Activated naive CD8-positive, alpha-beta T cell treated with anti-CD3 and anti-CD28 coated beads, Interleukin-2, amount 10 ng/mL, durations not matched to agents 7 days and 5 days (primary cell): ENCODE data around the gene DOHH. TPM values are rescaled to one million over a fixed set of nuclear protein-coding genes. Genes with fewer than 3 reads are reported as not detected.

ENCODE experiments used
- ATAC-seq: fragments of 150-1000 bp; cut with Tn5 transposase; one replicate; pipeline ENCODE4 v1.10.0; 2021; ENCODE audit warnings: low read depth, moderate library complexity
- POLR2A ChIA-PET: fragments of 350-600 bp; sonication (Branson Sonifier 250); formaldehyde crosslinking; loops from one replicate; lab custom pipeline; 2021; ENCODE audit warnings: antibody characterized with exemption; lab: Charles Lee
- DNase-seq: peaks from one replicate; pipeline ENCODE4 v3.0.0; 2021
- H3K27ac Mint-ChIP-seq: one replicate; pipeline ENCODE4 v1.8.0; 2022; ENCODE audit warnings: mild to moderate bottlenecking, mixed read lengths
- H3K27me3 Mint-ChIP-seq: one replicate; pipeline ENCODE4 v1.8.0; 2022; ENCODE audit warnings: mild to moderate bottlenecking, moderate library complexity, mixed read lengths
- H3K36me3 Mint-ChIP-seq: one replicate; pipeline ENCODE4 v1.8.0; 2021; ENCODE audit warnings: mild to moderate bottlenecking, mixed read lengths
- H3K4me1 Mint-ChIP-seq: one replicate; pipeline ENCODE4 v1.8.0; 2021; ENCODE audit warnings: mixed read lengths
- H3K4me3 Mint-ChIP-seq: one replicate; pipeline ENCODE4 v1.8.0; 2022; ENCODE audit warnings: mild to moderate bottlenecking, moderate library complexity, mixed read lengths
- H3K9me3 Mint-ChIP-seq: one replicate; pipeline ENCODE4 v1.8.0; 2021; ENCODE audit warnings: mixed read lengths
- total RNA-seq, 2 experiments: library from RNA; stranded (reverse); gene quantifications; one replicate each; pipeline ENCODE4 v1.2.3, GENCODE V29; 2021

Gene DOHH
- total RNA-seq, 2 experiments from 2014 or later: 9.9 to 12.1 TPM

GRCh38 chr19:3469638-3470499 is 30.6 kb downstream of the DOHH start:
- POLR2A ChIA-PET: no interaction called here
- Mint-ChIP-seq H3K4me1 (no peaks in the 10 kb centered on the region), H3K27me3 (peaks cover 2% of the 10 kb centered on the region), H3K27ac (no peak overlapping the region), H3K9me3 (peaks cover 2% of the 10 kb centered on the region), H3K36me3 (no peaks in the 10 kb centered on the region), H3K4me3 (no peak overlapping the region)
- DNase-seq (no peak), ATAC-seq (no peak)

GRCh38 chr19:3468211-3468610 is 32.3 kb downstream of the DOHH start:
- Mint-ChIP-seq H3K36me3 (no peaks in the 10 kb centered on the region), H3K27me3 (no peaks in the 10 kb centered on the region), H3K4me1 (no peaks in the 10 kb centered on the region), H3K4me3 (no peak overlapping the region), H3K9me3 (peaks cover 2% of the 10 kb centered on the region), H3K27ac (no peak overlapping the region)
- no peak for ATAC-seq
- POLR2A ChIA-PET: no interaction called here
- DNase-seq: no peak

DNA sequence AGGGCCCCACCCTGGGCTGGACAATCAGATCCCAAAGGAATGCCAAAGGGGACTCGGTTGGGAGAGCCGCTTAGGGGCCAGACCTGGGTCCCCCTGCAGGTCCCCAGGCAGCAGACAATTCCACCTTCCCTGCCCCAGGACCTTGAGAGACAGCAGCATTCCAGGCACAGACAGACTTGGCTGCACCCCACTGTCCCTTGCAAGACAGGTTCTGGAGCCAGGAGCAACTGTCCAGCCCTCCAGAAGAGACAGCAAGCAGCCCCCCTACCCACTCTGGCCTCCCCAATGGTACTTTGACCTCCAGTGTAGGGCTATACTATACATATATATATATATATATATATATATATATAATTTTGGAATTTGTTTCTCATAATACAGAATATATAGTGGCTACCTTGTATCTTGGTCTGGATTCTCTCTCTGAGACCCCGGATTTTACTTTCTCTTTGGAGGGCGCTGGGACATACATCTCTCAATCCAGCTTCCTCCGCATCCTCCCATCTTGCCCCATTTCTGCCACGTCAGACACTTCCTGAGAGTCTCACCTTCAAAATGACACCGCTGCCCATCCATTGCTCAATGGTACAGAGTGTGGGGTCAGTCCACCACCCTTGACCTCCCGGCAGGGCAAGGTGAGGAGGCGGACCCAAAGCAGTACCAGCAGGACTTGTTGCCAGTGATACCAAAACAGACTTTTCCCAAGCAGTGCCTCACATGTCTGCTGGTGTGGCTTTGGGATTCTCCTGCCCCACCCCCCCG is 32.9 kb downstream of the DOHH start:
- H3K4me1 Mint-ChIP-seq: no peaks in the 10 kb centered on the region
- H3K9me3 Mint-ChIP-seq: peaks cover 2% of the 10 kb centered on the region
- POLR2A ChIA-PET: no interaction called here
- H3K27ac Mint-ChIP-seq: no peak overlapping the region
- DNase-seq (no peak), ATAC-seq (no peak)
- no peak overlapping the region for H3K4me3 Mint-ChIP-seq
- no peaks in the 10 kb centered on the region for H3K36me3 Mint-ChIP-seq
- no peaks in the 10 kb centered on the region for H3K27me3 Mint-ChIP-seq

DNA sequence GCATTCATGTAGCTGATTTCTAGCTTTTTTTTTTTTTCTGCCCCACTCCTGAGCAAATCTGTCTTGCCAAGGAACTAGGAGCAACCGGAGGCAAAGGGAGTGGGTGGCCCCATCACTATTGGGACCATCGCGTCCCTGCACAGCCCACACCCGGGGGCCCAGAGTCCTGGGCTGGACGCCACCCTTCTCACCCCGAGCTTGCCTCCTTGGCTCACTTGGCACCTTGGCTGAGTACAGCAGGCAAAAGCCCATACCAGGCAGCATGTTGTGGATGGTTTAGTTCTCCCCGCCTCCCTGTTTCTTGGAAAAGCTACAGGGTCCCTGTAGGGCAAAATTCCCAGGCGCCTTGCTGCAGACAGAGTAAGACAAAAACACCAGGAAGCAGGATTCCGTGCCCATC is 33.8 kb downstream of the DOHH start:
- peaks cover 2% of the 10 kb centered on the region for H3K9me3 Mint-ChIP-seq
- DNase-seq (no peak), ATAC-seq (no peak)
- H3K27ac Mint-ChIP-seq: no peak overlapping the region
- H3K36me3 Mint-ChIP-seq: no peaks in the 10 kb centered on the region
- POLR2A ChIA-PET: no interaction called here
- H3K4me1 Mint-ChIP-seq: no peaks in the 10 kb centered on the region
- H3K4me3 Mint-ChIP-seq: no peak overlapping the region
- H3K27me3 Mint-ChIP-seq: no peaks in the 10 kb centered on the region

DNA sequence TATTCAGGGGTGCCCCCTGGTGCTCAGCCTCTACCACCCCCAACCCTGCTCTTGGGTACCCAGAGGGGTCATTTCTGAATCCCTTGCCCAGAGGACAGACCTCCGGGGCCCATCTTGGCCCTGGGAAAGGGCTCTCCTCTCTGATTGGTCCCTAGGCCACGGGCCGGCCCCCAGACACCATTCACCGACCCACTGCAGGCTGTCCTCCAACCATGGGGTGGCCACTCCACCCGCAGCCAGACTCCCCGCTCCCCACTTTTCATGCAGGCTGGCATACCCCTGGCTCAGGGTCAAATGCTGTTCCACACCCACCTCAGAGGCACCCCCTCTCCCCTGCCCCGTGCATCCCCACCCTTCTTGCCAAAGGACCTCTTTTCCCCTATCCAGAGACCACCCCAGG is 34.9 kb downstream of the DOHH start:
- no peaks in the 10 kb centered on the region for H3K36me3 Mint-ChIP-seq
- no peaks in the 10 kb centered on the region for H3K27me3 Mint-ChIP-seq
- H3K27ac Mint-ChIP-seq: no peak overlapping the region
- ATAC-seq (no peak), DNase-seq (no peak)
- peaks cover 2% of the 10 kb centered on the region for H3K9me3 Mint-ChIP-seq
- POLR2A ChIA-PET: no interaction called here
- no peaks in the 10 kb centered on the region for H3K4me1 Mint-ChIP-seq
- H3K4me3 Mint-ChIP-seq: no peak overlapping the region

- peaks cover 2% of the 10 kb centered on the region for H3K9me3 Mint-ChIP-seq
- DNase-seq (no peak), ATAC-seq (no peak)
- H3K27ac Mint-ChIP-seq: no peak overlapping the region
- POLR2A ChIA-PET: no interaction called here
- no peaks in the 10 kb centered on the region for H3K36me3 Mint-ChIP-seq
- no peaks in the 10 kb centered on the region for H3K4me1 Mint-ChIP-seq
- H3K4me3 Mint-ChIP-seq: no peak overlapping the region
- no peaks in the 10 kb centered on the region for H3K27me3 Mint-ChIP-seq
These were observed 35.8 kb downstream of the DOHH start for GRCh38 chr19:3464587-3465235.

GRCh38 chr19:3463714-3464586 is 36.5 kb downstream of the DOHH start:
- Mint-ChIP-seq H3K4me1 (peaks cover 3% of the 10 kb centered on the region), H3K27me3 (no peaks in the 10 kb centered on the region), H3K36me3 (no peaks in the 10 kb centered on the region), H3K27ac (no peak overlapping the region), H3K9me3 (peaks cover 2% of the 10 kb centered on the region), H3K4me3 (no peak overlapping the region)
- ATAC-seq (no peak), DNase-seq (no peak)
- POLR2A ChIA-PET: no interaction called here

- H3K9me3 Mint-ChIP-seq: peaks cover 2% of the 10 kb centered on the region
- DNase-seq: no peak
- no peaks in the 10 kb centered on the region for H3K27me3 Mint-ChIP-seq
- no peak for ATAC-seq
- POLR2A ChIA-PET: no interaction called here
- no peak overlapping the region for H3K27ac Mint-ChIP-seq
- H3K4me3 Mint-ChIP-seq: no peak overlapping the region
- H3K36me3 Mint-ChIP-seq: no peaks in the 10 kb centered on the region
- H3K4me1 Mint-ChIP-seq: peaks cover 3% of the 10 kb centered on the region
These were observed 37.3 kb downstream of the DOHH start for GRCh38 chr19:3462991-3463713.

DNA sequence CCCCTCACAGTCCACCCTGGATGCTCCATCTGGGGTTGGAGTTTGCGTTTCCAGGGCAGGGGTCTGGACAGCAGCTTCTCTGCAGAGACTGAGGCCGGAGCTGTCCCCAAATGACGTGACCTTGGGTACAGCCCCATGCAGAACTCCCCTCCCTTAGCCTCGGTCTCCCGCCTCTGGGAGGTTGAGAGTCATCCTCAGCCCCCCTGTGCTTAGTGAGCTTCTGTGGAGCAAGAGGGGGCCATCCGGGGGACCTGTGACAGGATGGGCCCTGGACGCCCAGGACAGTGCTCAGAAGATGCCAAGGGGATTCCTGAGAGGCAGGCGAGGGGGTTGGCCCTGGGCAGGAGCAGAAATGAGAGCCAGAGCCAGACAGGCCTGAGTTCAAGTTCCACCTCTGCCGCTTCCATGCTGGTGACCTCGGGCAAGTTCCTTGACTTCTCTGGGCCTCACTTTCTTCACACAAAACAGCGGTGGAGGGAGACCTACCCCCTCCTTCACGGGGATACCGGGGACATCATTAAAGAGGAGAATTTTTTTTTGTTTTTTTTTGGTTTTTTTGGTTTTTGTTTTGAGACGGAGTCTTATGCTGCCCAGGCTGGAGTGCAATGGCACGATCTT is 40.4 kb downstream of the DOHH start:
- no peaks in the 10 kb centered on the region for H3K27me3 Mint-ChIP-seq
- no peak overlapping the region for H3K27ac Mint-ChIP-seq
- H3K36me3 Mint-ChIP-seq: no peaks in the 10 kb centered on the region
- H3K4me1 Mint-ChIP-seq: peaks cover 3% of the 10 kb centered on the region
- no peak overlapping the region for H3K4me3 Mint-ChIP-seq
- H3K9me3 Mint-ChIP-seq: no peaks in the 10 kb centered on the region
- ATAC-seq (no peak), DNase-seq (no peak)
- POLR2A ChIA-PET: no interaction called here

DNA sequence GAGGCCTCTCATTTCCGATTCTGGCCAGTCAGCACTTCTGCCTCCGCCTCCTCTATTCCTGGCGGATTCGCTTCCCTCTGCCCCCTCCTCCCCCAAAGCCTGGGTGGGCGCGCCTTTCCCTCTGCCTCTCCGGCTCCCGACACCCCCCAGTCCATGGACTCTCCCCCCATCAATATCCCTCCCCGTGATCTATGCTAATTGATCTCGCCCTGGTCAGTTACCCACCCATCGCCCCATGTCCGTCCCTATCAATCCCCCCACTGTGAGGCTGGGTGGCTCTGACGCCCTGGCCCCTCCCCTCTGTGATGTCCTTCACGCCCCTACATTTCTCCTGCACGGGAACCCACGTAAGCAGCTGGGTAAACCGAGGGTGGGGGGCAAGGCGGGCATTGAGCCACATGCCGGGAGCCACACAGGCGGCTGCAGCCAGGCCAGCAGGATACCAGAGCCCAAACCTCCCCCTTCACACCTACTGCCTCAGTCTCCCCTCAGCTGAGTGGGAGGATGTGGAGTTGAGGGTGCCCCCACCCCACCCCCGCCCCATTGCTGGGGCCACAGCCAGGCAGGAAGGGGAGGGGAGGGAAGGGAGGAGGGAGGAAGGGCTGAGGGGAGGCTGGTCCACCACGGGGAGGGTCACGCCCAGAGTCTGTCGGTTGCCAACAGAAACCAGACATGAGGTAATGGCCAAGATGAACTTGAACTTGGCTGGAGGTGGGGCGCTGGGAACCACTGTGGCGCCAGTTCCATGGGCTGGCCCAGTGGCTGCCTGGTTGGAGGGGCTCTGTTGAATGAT is 41.2 kb downstream of the DOHH start:
- POLR2A ChIA-PET: no interaction called here
- Mint-ChIP-seq H3K36me3 (no peaks in the 10 kb centered on the region), H3K9me3 (no peaks in the 10 kb centered on the region), H3K27ac (no peak overlapping the region), H3K4me3 (no peak overlapping the region), H3K27me3 (no peaks in the 10 kb centered on the region), H3K4me1 (peaks cover 3% of the 10 kb centered on the region)
- no peak for ATAC-seq
- DNase-seq: no peak

DNA sequence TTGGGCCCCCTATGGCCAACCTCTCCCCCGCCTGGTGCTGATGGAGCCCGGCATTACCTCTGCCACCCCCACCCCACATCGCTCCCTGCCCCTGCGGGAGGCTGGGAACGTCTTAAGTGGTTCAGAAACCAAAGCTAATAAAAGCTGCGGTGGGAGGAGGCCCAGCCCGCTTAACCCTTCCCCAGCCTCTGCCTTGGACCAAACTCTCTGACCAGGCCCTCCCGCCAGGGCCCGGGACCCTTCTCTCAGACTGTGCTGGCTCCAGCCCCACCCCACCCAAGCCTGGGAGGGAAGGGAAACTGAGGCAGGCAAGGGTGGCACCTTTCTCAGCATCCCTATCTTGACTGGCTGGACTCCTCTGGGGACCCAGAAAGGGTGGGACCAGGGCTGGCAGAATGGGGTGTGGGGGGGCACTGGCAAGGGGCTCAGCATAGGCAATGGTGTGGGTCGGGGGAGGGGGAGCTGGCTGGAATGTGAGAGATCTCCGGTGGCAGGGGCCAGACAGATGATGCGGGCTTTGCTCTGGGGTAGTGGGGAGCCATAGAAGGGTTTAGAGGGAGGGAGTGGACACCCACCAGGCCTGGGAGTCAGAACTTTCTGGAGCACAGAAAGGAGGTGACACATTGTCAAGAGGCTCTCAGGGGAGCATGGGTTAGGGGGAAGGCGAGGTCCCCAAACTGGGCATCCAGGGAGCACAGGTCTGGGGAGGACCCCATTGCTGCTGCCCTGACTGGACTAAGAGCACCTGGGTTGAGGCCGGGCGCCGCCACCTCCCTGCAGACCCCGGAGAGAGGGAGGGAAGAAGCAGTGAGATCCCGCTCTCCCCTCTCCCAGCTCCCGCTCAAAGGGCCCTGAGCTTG is 42.0 kb downstream of the DOHH start:
- Mint-ChIP-seq H3K36me3 (no peaks in the 10 kb centered on the region), H3K9me3 (no peaks in the 10 kb centered on the region), H3K27ac (no peak overlapping the region), H3K4me1 (peaks cover 3% of the 10 kb centered on the region), H3K4me3 (no peak overlapping the region), H3K27me3 (no peaks in the 10 kb centered on the region)
- no peak for DNase-seq
- POLR2A ChIA-PET: no interaction called here
- ATAC-seq: no peak
